HFFc6 (cell line): Measurements from ENCODE around the gene RPS19BP1. TPM values are rescaled to one million over a fixed set of nuclear protein-coding genes. Genes with fewer than 3 reads are reported as not detected.

Experiments used
- DNase-seq: peaks from one replicate; pipeline ENCODE4 v3.0.0-alpha.2; 2018
- H3K27ac Mint-ChIP-seq: 2 replicates; pipeline ENCODE4 v1.8.0; 2020; ENCODE audit warnings: mild to moderate bottlenecking, mixed read lengths
- H3K27me3 Mint-ChIP-seq: 2 replicates; pipeline ENCODE4 v1.8.0; 2021; ENCODE audit warnings: mild to moderate bottlenecking, moderate library complexity, mixed read lengths; ENCODE audit not compliant: insufficient read depth
- H3K36me3 Mint-ChIP-seq: 2 replicates; pipeline ENCODE4 v1.8.0; 2021; ENCODE audit warnings: low read depth, mixed read lengths
- H3K4me1 Mint-ChIP-seq: 2 replicates; pipeline ENCODE4 v1.8.0; 2020; ENCODE audit warnings: low read depth, mixed read lengths
- H3K4me3 Mint-ChIP-seq: 2 replicates; pipeline ENCODE4 v1.8.0; 2020; ENCODE audit warnings: mild to moderate bottlenecking, moderate library complexity, mixed read lengths
- H3K9me3 Mint-ChIP-seq: 2 replicates; pipeline ENCODE4 v1.8.0; 2020; ENCODE audit warnings: mild to moderate bottlenecking, mixed read lengths
- total RNA-seq, 6 experiments: library from RNA; stranded (reverse); fragmentation: NEBNext Ultra II Directional; extraction: Animal tissue kit (Norgen Biotek cat#: 25700); gene quantifications; 2 replicates in 1 of 6; 3 replicates in 5 of 6; pipeline ENCODE4 v1.2.3, GENCODE V29; 2021
- TF ChIP-seq, protein P1 (sequence below): fragments of 200-600 bp; sonication (generic); IDR thresholded peaks from 2 replicates; pipeline ENCODE4 v1.5.0; 2021; ENCODE audit warnings: antibody characterized with exemption, mild to moderate bottlenecking

The RPS19BP1 gene
- total RNA-seq, 6 experiments from 2014 or later: 60.5 to 85.5 (median 75.9) TPM

- Mint-ChIP-seq H3K9me3 (no peaks in the 10 kb centered on the region), H3K27me3 (peaks cover 17% of the 10 kb centered on the region), H3K4me3 (no peak overlapping the region), H3K4me1 (peaks cover 28% of the 10 kb centered on the region), H3K27ac (no peak overlapping the region), H3K36me3 (no peaks in the 10 kb centered on the region)
- TF ChIP-seq, protein P1, sequence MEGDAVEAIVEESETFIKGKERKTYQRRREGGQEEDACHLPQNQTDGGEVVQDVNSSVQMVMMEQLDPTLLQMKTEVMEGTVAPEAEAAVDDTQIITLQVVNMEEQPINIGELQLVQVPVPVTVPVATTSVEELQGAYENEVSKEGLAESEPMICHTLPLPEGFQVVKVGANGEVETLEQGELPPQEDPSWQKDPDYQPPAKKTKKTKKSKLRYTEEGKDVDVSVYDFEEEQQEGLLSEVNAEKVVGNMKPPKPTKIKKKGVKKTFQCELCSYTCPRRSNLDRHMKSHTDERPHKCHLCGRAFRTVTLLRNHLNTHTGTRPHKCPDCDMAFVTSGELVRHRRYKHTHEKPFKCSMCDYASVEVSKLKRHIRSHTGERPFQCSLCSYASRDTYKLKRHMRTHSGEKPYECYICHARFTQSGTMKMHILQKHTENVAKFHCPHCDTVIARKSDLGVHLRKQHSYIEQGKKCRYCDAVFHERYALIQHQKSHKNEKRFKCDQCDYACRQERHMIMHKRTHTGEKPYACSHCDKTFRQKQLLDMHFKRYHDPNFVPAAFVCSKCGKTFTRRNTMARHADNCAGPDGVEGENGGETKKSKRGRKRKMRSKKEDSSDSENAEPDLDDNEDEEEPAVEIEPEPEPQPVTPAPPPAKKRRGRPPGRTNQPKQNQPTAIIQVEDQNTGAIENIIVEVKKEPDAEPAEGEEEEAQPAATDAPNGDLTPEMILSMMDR: no peak
- no peak for DNase-seq
Measured at GRCh38 chr22:39546889-39547586, 14.5 kb upstream of the RPS19BP1 start.

DNA sequence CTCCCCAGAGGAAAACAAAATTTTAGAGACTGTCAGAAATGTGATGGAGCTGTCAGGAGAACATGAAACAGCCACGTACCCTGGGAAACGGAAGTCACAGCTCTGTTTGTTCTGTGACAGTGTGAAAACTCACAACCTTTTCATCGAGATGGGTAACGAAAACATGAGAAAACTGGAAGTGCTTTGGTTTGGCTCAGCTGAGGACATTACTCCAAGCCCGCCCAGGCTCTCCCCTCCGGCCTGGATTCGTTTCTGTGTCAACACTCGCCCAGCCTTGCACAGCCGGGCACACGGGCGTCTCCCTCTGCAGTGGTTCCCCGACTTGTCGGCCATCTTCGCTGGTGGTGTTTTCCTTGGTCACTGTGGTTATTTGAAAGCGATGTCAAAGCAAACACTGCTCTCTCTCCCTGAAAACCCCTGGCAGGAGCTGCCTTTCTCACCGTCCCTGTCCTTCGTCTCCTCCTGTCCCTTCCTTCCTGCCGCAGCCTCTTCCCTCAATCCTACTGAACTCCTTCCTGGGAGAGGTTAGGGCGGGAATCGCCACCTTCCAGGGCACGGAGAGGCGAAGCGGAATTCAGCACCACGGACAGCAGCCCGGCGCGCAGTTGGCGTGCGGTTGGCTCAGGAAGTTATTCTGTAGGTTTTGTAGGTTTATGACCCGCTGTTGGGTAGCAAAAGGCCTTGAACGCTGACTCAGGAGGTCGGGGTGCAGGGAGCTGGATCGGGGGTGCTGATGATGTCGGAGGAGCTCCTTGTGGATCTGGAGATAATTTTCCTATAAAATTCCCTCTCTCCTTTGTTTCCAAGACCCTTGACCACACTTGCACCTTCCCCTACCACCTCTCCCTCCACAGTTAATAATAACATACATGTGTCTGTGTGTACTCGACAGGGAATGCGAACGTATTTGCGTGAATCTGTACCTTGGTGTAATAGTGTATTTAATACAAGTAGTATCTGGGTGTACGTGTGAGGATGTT, 13.1 kb upstream of the RPS19BP1 start:
- TF ChIP-seq, protein P1: no peak
- H3K36me3 Mint-ChIP-seq: no peaks in the 10 kb centered on the region
- no peak for DNase-seq
- peaks cover 14% of the 10 kb centered on the region for H3K27me3 Mint-ChIP-seq
- no peak overlapping the region for H3K27ac Mint-ChIP-seq
- H3K4me1 Mint-ChIP-seq: peaks cover 28% of the 10 kb centered on the region
- no peak overlapping the region for H3K4me3 Mint-ChIP-seq
- no peaks in the 10 kb centered on the region for H3K9me3 Mint-ChIP-seq

DNA sequence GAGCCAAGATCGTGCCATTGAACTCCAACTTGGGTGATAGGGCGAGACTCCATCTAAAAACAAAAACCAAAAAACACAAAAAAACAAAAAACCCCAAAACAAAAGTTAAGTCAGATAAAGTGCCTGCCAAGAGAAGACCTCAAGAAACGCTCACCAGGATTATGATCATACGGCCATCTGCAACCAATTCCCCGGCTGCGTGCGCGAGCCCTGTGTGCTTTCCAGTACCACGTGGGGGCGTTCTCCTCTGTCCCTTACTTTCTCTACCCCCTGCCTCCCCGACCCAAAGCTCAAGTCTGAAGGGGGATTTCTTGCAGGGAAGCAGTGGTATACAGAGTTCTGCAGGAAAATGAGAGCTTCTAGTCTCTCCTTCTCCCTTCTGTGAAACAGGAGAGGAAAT, 10.5 kb upstream of the RPS19BP1 start:
- H3K4me1 Mint-ChIP-seq: peaks cover 28% of the 10 kb centered on the region
- TF ChIP-seq, protein P1: peak; percentile 72
- peaks cover 17% of the 10 kb centered on the region for H3K27me3 Mint-ChIP-seq
- H3K27ac Mint-ChIP-seq: no peak overlapping the region
- no peaks in the 10 kb centered on the region for H3K9me3 Mint-ChIP-seq
- no peaks in the 10 kb centered on the region for H3K36me3 Mint-ChIP-seq
- H3K4me3 Mint-ChIP-seq: no peak overlapping the region
- DNase-seq: no peak

DNA sequence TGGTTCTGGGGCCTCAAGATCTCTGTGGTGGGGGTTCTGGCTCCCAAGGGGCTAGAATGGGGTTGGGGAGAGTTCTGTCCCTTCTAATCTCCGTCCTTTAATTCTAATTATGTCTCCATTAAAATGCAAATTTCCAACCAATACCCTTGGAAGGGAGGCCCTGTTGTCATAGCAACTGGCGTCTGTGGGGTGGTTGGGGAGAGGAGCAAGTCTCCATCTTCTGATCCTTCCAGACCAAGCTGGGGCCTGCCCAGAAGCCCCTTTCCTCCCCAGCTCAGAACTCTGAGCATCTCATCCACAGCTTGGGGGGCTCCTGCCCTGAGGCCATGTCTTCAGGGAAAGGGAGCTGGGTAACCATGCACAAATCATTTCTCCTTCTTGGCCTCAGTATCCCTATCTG, 5.4 kb upstream of the RPS19BP1 start:
- H3K4me1 Mint-ChIP-seq: 0 out of 2 replicates have a peak, but pooled peaks cover 5% of the 10 kb centered on the region
- H3K4me3 Mint-ChIP-seq: no peak overlapping the region
- peaks cover 13% of the 10 kb centered on the region for H3K27me3 Mint-ChIP-seq
- TF ChIP-seq, protein P1: no peak
- H3K36me3 Mint-ChIP-seq: no peaks in the 10 kb centered on the region
- H3K9me3 Mint-ChIP-seq: no peaks in the 10 kb centered on the region
- no peak for DNase-seq
- no peak overlapping the region for H3K27ac Mint-ChIP-seq

DNA sequence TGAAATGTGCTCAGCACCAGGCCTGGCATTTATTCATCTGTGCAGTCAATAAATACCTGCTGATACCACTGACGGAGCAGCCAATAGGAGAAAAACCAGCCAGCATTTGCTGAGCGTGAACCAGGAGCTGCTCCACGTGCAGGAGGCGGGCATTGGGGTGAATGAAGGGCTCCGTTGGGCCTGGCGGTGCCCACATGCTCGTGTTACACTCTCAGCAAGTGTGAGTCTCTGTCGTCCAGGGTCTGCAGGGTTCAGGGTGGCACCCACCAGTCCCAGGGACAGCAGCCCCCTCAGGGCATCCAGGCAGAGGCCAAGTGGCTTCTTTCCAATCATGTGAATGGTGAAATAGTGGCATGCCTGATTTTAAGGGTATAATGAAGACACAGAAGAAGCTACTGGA, 4.2 kb upstream of the RPS19BP1 start:
- Mint-ChIP-seq H3K27me3 (peaks cover 13% of the 10 kb centered on the region), H3K9me3 (no peaks in the 10 kb centered on the region), H3K27ac (no peak overlapping the region), H3K4me3 (no peak overlapping the region), H3K4me1 (peaks cover 9% of the 10 kb centered on the region), H3K36me3 (peaks cover 4% of the 10 kb centered on the region)
- DNase-seq: no peak
- TF ChIP-seq, protein P1: no peak
